OCI-LY7 (cell line): ENCODE measurements around the gene FRMD3. TPM values are rescaled to one million over a fixed set of nuclear protein-coding genes. Genes with fewer than 3 reads are reported as not detected.

ENCODE experiments used
- BruUV-seq: library from RNA; stranded (reverse); fragments of 400-500 nt; replicated peaks from 2 replicates; lab custom pipeline; 2021; lab: Mats Ljungman, UMichigan
- CTCF ChIA-PET: fragments of 300-600 bp; sonication (Branson Sonifier 250); formaldehyde crosslinking; loops from one replicate; lab custom pipeline; 2022; ENCODE audit warnings: antibody characterized with exemption; ENCODE audit not compliant: unreplicated experiment; lab: Charles Lee
- POLR2A ChIA-PET: fragments of 300-600 bp; sonication (Branson Sonifier 250); formaldehyde crosslinking; loops from one replicate; lab custom pipeline; 2022; ENCODE audit warnings: antibody characterized with exemption; lab: Charles Lee
- DNase-seq: peaks from one replicate; pipeline ENCODE4 v3.0.0-alpha.2; 2015; ENCODE audit warnings: low spot score
- H2AFZ ChIP-seq: fragments of 200-600 bp; sonication (generic), shearing (Covaris generic); 2 replicates; pipeline ENCODE4 v1.6.1; 2014; ENCODE audit warnings: mild to moderate bottlenecking, antibody characterized with exemption, low read length, moderate library complexity
- H3K27ac ChIP-seq: fragments of 200-600 bp; sonication (generic); 2 replicates; pipeline ENCODE4 v1.5.1; 2014; ENCODE audit warnings: mixed run types, low read depth, mild to moderate bottlenecking, moderate library complexity, low read length, inconsistent platforms; ENCODE audit not compliant: poor library complexity, severe bottlenecking
- H3K36me3 ChIP-seq: fragments of 200-600 bp; sonication (generic); 2 replicates; pipeline ENCODE4 v1.6.1; 2014; ENCODE audit warnings: mild to moderate bottlenecking, antibody characterized with exemption, low read length, moderate library complexity, mixed read lengths; ENCODE audit not compliant: insufficient read depth
- H3K4me1 ChIP-seq: fragments of 200-600 bp; sonication (generic); 2 replicates; pipeline ENCODE4 v1.5.1; 2014; ENCODE audit warnings: mild to moderate bottlenecking, low read length; ENCODE audit not compliant: insufficient read depth, poor library complexity, severe bottlenecking
- H3K4me2 ChIP-seq: fragments of 200-600 bp; sonication (generic); 2 replicates; pipeline ENCODE4 v1.6.1; 2014; ENCODE audit warnings: mild to moderate bottlenecking, low read length
- H3K4me3 ChIP-seq: fragments of 200-600 bp; sonication (generic); 2 replicates; pipeline ENCODE4 v1.5.1; 2014; ENCODE audit warnings: mild to moderate bottlenecking, low read depth, low read length; ENCODE audit not compliant: poor library complexity, severe bottlenecking
- H3K79me2 ChIP-seq: fragments of 200-600 bp; sonication (generic); 2 replicates; pipeline ENCODE4 v1.6.1; 2016; ENCODE audit warnings: low read depth, mild to moderate bottlenecking, low read length, moderate library complexity, mixed read lengths; ENCODE audit not compliant: insufficient read depth
- H3K9me2 ChIP-seq: fragments of 200-600 bp; sonication (generic); 2 replicates; pipeline ENCODE4 v1.6.1; 2016; ENCODE audit warnings: mild to moderate bottlenecking, low read length, mixed read lengths; ENCODE audit not compliant: insufficient read depth
- H3K9me3 ChIP-seq: fragments of 200-600 bp; sonication (generic); 2 replicates; pipeline ENCODE4 v1.6.1; 2014; ENCODE audit warnings: mild to moderate bottlenecking, mixed run types, low read length, mixed read lengths
- H4K20me1 ChIP-seq: fragments of 200-600 bp; sonication (generic); 2 replicates; pipeline ENCODE4 v1.6.1; 2014; ENCODE audit warnings: mild to moderate bottlenecking, antibody characterized with exemption, low read length, moderate library complexity, mixed read lengths; ENCODE audit not compliant: insufficient read depth
- EZH2phosphoT487 ChIP-seq: fragments of 200-600 bp; sonication (generic); IDR thresholded peaks from 2 replicates; pipeline ENCODE4 v1.6.1; 2018; ENCODE audit warnings: low read depth, borderline replicate concordance, mild to moderate bottlenecking, mixed run types, antibody characterized with exemption, low read length, moderate library complexity, mixed read lengths
- intact Hi-C: fragments of 100-400 bp; cut with micrococcal nuclease; formaldehyde crosslinking; loops from one replicate; pipeline ENCODE4 v1.10.0; 2022; ENCODE audit not compliant: unreplicated experiment
- total RNA-seq, 2 experiments: library from RNA; depleted of rRNA in 1 of 2; stranded (reverse); fragments of >200 nt in 1 of 2; shearing (Covaris generic) in 1 of 2; gene quantifications; 2 replicates each; pipeline ENCODE4 v1.2.3, GENCODE V29; 2014 to 2022
- TF ChIP-seq, protein P1 (sequence below): fragments of 200-600 bp; sonication (generic); conservative IDR thresholded peaks from 2 replicates; pipeline ENCODE4 v1.5.1; 2014; ENCODE audit warnings: mild to moderate bottlenecking, antibody characterized with exemption, low read length, moderate library complexity, mixed read lengths

Gene FRMD3
- total RNA-seq, 2 experiments from 2014 or later: 0.48 to 1.4 TPM

DNA sequence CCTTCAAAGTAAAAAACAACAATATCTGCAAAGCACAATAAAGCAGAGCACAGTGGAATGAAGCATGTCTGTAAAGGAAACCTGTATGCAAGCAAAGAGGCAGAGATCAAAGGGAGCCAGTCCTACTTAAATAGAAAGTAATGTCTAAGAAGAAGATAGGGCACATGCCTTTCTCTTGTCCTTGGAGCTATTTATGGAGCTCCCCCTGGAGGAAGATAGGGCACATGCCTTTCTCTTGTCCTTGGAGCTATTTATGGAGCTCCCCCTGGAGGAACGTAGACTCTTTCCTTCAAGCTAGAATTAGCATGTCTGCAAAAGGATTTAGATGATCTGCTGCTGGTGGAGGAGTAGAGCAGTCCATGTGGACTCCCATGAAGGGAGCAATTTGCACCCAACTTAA lies 307.2 kb downstream of the FRMD3 start:
- Histone ChIP-seq H3K36me3 (no peaks in the 10 kb centered on the region), H3K4me1 (no peaks in the 10 kb centered on the region), H4K20me1 (no peaks in the 10 kb centered on the region), H3K27ac (no peak overlapping the region), H3K4me3 (no peak overlapping the region), H3K4me2 (no peak overlapping the region), H3K79me2 (no peaks in the 10 kb centered on the region), H3K9me3 (no peaks in the 10 kb centered on the region), H3K9me2 (no peaks in the 10 kb centered on the region), H2AFZ (no peak overlapping the region)
- BruUV-seq: no TSS peak
- TF ChIP-seq EZH2phosphoT487: no peak
- TF ChIP-seq, protein P1, sequence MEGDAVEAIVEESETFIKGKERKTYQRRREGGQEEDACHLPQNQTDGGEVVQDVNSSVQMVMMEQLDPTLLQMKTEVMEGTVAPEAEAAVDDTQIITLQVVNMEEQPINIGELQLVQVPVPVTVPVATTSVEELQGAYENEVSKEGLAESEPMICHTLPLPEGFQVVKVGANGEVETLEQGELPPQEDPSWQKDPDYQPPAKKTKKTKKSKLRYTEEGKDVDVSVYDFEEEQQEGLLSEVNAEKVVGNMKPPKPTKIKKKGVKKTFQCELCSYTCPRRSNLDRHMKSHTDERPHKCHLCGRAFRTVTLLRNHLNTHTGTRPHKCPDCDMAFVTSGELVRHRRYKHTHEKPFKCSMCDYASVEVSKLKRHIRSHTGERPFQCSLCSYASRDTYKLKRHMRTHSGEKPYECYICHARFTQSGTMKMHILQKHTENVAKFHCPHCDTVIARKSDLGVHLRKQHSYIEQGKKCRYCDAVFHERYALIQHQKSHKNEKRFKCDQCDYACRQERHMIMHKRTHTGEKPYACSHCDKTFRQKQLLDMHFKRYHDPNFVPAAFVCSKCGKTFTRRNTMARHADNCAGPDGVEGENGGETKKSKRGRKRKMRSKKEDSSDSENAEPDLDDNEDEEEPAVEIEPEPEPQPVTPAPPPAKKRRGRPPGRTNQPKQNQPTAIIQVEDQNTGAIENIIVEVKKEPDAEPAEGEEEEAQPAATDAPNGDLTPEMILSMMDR: no peak
- intact Hi-C loops: no loop called here
- CTCF ChIA-PET: no interaction called here
- POLR2A ChIA-PET: no interaction called here
- DNase-seq: no peak

DNA sequence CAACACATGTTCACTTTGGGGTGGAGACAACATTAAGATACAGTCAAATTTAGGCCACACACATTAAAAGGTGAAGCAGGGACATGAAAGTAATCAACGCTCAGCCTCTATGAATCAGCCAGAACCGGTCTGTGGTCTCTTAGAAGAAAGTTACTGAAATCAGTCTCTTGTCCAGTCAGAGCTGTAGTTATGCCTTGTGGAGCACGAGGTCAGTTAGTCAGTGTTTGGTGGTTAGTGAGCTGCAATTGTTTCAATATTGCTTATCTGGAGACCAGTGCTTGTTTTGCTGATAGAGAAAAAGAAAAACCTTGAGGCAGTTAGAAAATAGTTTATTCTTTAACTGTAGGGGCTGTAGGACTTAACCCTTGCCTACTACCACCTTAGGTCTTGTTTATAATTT lies 317.5 kb downstream of the FRMD3 start:
- Histone ChIP-seq H3K9me2 (no peaks in the 10 kb centered on the region), H4K20me1 (no peaks in the 10 kb centered on the region), H3K27ac (no peak overlapping the region), H3K36me3 (no peaks in the 10 kb centered on the region), H2AFZ (no peak overlapping the region), H3K4me2 (no peak overlapping the region), H3K4me3 (no peak overlapping the region), H3K79me2 (no peaks in the 10 kb centered on the region), H3K9me3 (no peaks in the 10 kb centered on the region), H3K4me1 (no peaks in the 10 kb centered on the region)
- no TSS peak for BruUV-seq
- CTCF ChIA-PET: no interaction called here
- no peak for DNase-seq
- intact Hi-C loops: no loop called here
- POLR2A ChIA-PET: interaction anchor here (0.6 kb wide), 1 partner anchor 135 kb away, joined by 3 read pairs; no protein-coding TSS in a partner anchor
- no peak for TF ChIP-seq EZH2phosphoT487
- TF ChIP-seq, protein P1: no peak

DNA sequence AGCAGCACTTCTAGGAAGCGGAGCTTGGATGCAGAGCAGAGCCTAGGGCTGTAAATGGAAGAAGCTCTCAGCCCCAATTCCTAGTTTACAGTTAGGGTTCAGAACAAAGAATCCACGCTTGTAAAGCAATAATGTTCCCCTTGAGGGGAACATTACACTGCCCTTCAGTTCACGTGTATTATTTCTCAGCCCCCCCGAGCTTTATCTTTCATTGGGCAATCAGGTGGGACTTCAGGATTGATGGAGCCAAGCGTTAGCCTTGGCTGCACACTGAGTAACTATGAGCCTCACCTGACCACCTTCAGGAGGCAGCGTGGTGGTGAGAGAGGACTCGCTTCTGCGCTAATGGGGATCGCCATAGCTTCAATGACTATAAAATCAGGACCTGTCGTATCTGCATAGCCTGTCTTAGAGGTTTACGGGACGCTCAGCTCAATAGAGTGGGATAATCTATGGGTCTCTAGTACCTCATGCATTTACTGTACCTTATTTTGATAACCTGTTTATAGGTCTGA lies 318.2 kb downstream of the FRMD3 start:
- Histone ChIP-seq H4K20me1 (no peaks in the 10 kb centered on the region), H3K4me1 (no peaks in the 10 kb centered on the region), H3K4me2 (no peak overlapping the region), H3K36me3 (no peaks in the 10 kb centered on the region), H3K79me2 (no peaks in the 10 kb centered on the region), H2AFZ (no peak overlapping the region), H3K27ac (no peak overlapping the region), H3K4me3 (no peak overlapping the region), H3K9me3 (no peaks in the 10 kb centered on the region), H3K9me2 (no peaks in the 10 kb centered on the region)
- BruUV-seq: no TSS peak
- TF ChIP-seq, protein P1: no peak
- TF ChIP-seq EZH2phosphoT487: no peak
- intact Hi-C loops: no loop called here
- no peak for DNase-seq
- ChIA-PET CTCF (no interaction called here), POLR2A (no interaction called here)
